Stimulated activated naive B cell treated with anti-CD40 and anti-IgM and Interleukin-4, amounts not matched to agents 10 μg/mL and 1 μg/mL and 100 μg/mL, for 72 hours (primary cell): ENCODE data around the gene EXOC2.

Experiments used
- ATAC-seq, 2 donors: fragments of 150-1000 bp; cut with Tn5 transposase; replicated peaks; 2 replicates each; pipeline ENCODE4 v1.10.0; 2021; ENCODE audit warnings: moderate library complexity in 1 of 2
- DNase-seq: peaks from one replicate; pipeline ENCODE4 v3.0.0; 2021
- H3K27ac Mint-ChIP-seq: one replicate; pipeline ENCODE4 v1.8.0; 2022; ENCODE audit warnings: mild to moderate bottlenecking, mixed read lengths
- H3K27me3 Mint-ChIP-seq, 2 donors: one replicate each; pipeline ENCODE4 v1.8.0; 2022; ENCODE audit warnings: mixed read lengths in 2 of 2
- H3K36me3 Mint-ChIP-seq, 2 donors: one replicate each; pipeline ENCODE4 v1.8.0; 2022; ENCODE audit warnings: mixed read lengths in 2 of 2, mild to moderate bottlenecking in 1 of 2
- H3K4me1 Mint-ChIP-seq, 2 donors: one replicate each; pipeline ENCODE4 v1.8.0; 2022; ENCODE audit warnings: mixed read lengths in 2 of 2, mild to moderate bottlenecking in 1 of 2
- H3K4me3 Mint-ChIP-seq, 2 donors: one replicate each; pipeline ENCODE4 v1.8.0; 2022; ENCODE audit warnings: mild to moderate bottlenecking in 2 of 2, mixed read lengths in 2 of 2, moderate library complexity in 1 of 2
- H3K9me3 Mint-ChIP-seq, 2 donors: one replicate each; pipeline ENCODE4 v1.8.0; 2022; ENCODE audit warnings: mixed read lengths in 2 of 2, mild to moderate bottlenecking in 1 of 2

Gene EXOC2

DNA sequence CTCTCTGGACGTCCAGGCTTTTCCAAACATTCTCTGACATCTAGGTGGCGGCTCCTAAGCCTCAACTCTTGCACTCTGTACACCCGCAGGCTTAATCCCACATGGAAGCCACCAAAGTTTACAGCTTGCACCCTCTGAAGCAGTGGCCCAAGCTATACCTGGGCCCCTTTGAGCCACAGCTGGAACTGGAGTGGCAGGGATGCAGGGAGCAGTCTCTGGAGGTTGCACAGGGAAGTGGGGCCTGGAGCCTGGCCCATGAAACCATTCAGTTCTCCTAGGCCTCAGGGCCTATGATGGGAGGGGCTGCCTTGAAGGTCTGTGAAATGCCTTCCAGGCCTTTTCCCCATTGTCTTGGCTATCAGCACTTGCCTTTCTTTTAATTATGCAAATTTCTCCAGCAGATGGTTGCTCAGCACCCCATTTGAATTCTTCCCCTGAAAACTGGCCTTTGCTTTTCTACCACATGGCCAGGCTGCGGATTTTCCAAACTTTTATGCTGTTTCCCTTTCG lies 236.5 kb downstream of the EXOC2 start:
- DNase-seq (no peak), ATAC-seq (no peak)
- peaks cover 3% of the 10 kb centered on the region in 2 donors for H3K9me3 Mint-ChIP-seq
- H3K4me1 Mint-ChIP-seq = peaks cover 16 to 17% of the 10 kb centered on the region in 2 donors
- no peak overlapping the region for H3K27ac Mint-ChIP-seq
- H3K4me3 Mint-ChIP-seq = no peak overlapping the region
- peaks cover 2 to 5% of the 10 kb centered on the region in 2 donors for H3K36me3 Mint-ChIP-seq
- no peaks in the 10 kb centered on the region for H3K27me3 Mint-ChIP-seq

DNA sequence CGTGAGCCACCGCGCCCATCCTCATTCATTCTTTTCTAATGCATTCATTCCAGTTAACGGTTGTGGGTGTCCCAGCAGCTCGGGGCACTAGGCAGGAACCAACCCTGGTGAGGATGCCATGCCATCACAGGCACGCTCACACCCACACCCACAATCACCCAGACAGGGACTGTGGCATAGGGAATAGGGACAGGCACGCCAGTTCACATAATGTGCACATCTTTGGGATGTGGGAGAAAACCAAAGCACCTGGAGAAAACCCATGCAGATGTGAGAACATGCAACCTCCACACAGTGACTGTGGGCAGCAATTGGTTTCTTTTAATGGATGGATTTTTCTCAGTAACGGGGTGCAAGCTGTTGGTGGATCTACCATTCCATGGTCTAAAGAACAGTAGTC lies 237.1 kb downstream of the EXOC2 start:
- H3K27me3 Mint-ChIP-seq = no peaks in the 10 kb centered on the region
- H3K27ac Mint-ChIP-seq = no peak overlapping the region
- H3K9me3 Mint-ChIP-seq = peaks cover 3 to 4% of the 10 kb centered on the region in 2 donors
- H3K4me1 Mint-ChIP-seq = peaks cover 16 to 17% of the 10 kb centered on the region in 2 donors
- ATAC-seq (no peak), DNase-seq (no peak)
- peaks cover 2 to 5% of the 10 kb centered on the region in 2 donors for H3K36me3 Mint-ChIP-seq
- no peak overlapping the region for H3K4me3 Mint-ChIP-seq

DNA sequence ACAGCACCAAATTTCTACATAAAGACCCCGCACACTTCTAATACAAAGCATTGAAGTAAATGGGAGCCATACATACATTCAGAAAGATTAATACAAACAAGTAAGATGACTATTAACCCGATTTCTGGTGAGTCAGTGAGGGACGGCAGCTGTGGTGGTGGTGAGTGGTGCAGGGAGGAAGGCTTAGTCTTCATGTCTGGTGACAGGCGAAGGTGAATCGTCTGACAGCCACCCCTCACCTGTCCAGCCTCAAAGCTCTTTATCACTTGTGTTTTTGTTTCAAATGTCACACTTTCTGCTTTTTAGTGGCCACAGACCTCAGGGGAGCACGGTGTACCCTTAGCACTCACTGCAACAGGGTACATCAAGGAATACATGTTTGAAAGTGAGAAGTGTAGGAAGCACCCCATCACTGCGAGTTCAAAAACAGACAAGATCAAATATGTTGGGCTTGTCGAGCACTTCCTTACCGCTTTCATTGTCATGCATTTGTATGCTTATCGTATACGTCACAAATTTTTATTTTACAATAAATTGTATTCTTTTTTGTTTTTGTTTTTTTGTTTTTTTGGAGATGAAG lies 237.8 kb downstream of the EXOC2 start:
- H3K36me3 Mint-ChIP-seq = peaks cover 2 to 5% of the 10 kb centered on the region in 2 donors
- H3K4me3 Mint-ChIP-seq = no peak overlapping the region
- ATAC-seq (peak in 1 of 2 donors; percentile 31), DNase-seq (no peak)
- no peaks in the 10 kb centered on the region for H3K27me3 Mint-ChIP-seq
- peaks cover 3 to 4% of the 10 kb centered on the region in 2 donors for H3K9me3 Mint-ChIP-seq
- no peak overlapping the region for H3K27ac Mint-ChIP-seq
- peaks cover 11 to 16% of the 10 kb centered on the region in 2 donors for H3K4me1 Mint-ChIP-seq

DNA sequence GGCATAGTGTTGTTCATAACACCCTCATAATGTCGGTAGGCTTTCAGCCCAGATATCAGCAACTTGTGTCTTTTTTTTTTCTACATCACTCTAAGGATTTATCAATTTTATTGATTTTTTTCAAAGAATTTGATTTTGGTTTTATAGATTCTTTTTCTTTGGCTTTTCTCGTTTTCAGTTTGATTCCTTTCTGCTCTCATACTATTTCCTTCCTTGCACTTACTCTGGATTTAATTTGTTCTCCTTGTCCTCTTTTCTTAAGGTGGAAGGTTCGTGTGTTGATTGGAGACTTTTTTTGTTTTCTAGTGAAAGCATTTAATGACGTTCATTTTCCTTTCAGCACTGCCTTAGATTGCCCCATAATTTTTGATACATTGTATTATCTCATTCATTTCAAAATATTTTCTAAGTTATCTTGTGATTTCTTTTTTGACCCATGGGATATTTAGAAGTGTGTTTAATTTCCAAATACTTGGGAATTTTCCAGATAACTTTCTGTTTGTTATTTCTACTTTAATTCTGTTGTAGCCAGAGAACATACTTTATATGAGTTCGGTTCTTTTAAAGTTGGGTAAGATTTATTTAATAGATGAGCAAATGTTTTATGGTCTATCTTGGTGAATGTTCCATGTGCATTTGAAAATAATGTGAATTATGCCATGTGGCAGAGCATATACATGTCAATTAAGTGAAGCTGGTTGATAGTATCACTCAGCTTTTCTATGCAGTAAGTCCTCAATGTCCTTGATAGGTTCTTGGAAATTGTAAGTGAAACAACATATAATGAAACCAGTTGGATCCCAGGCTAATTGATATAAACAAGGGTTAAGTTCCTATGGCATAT lies 238.6 kb downstream of the EXOC2 start:
- H3K36me3 Mint-ChIP-seq = peaks cover 2 to 7% of the 10 kb centered on the region in 2 donors
- DNase-seq (no peak), ATAC-seq (no peak)
- H3K9me3 Mint-ChIP-seq = peaks cover 2 to 4% of the 10 kb centered on the region in 2 donors
- no peak overlapping the region for H3K4me3 Mint-ChIP-seq
- peaks cover 11 to 14% of the 10 kb centered on the region in 2 donors for H3K4me1 Mint-ChIP-seq
- no peak overlapping the region for H3K27ac Mint-ChIP-seq
- H3K27me3 Mint-ChIP-seq = no peaks in the 10 kb centered on the region

DNA sequence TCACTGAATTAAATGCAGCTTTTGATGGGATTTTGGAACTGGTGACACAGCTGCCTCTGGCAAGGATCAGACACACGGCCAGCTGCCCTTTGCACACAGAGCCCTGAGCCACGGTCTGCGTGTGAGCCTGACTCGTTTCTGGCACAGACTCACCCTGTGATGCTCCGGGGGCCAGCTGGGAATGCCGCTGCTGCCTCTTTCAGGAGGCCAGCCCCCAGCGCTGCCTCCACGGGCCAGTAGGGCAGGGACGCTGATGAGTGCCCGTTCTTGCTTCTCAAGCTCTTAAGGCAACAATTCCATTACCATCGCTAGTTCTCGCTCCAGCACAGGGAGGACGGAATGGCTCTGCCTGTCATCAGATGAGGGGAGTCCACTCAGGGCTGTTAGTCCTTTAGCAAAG lies 239.8 kb downstream of the EXOC2 start:
- Mint-ChIP-seq H3K27ac (no peak overlapping the region), H3K4me3 (no peak overlapping the region), H3K4me1 (peaks cover 11 to 18% of the 10 kb centered on the region in 2 donors), H3K36me3 (peaks cover 0 to 13% of the 10 kb centered on the region in 2 donors), H3K9me3 (peaks cover 0 to 3% of the 10 kb centered on the region in 2 donors), H3K27me3 (no peaks in the 10 kb centered on the region)
- no peak for DNase-seq
- ATAC-seq = no peak

GRCh38 chr6:452301-453067 lies 240.5 kb downstream of the EXOC2 start:
- ATAC-seq = no peak
- Mint-ChIP-seq H3K4me1 (peaks cover 14 to 17% of the 10 kb centered on the region in 2 donors), H3K9me3 (peaks cover 0 to 1% of the 10 kb centered on the region in 2 donors), H3K27me3 (no peaks in the 10 kb centered on the region), H3K4me3 (no peak overlapping the region), H3K27ac (no peak overlapping the region), H3K36me3 (peaks cover 0 to 12% of the 10 kb centered on the region in 2 donors)
- no peak for DNase-seq

DNA sequence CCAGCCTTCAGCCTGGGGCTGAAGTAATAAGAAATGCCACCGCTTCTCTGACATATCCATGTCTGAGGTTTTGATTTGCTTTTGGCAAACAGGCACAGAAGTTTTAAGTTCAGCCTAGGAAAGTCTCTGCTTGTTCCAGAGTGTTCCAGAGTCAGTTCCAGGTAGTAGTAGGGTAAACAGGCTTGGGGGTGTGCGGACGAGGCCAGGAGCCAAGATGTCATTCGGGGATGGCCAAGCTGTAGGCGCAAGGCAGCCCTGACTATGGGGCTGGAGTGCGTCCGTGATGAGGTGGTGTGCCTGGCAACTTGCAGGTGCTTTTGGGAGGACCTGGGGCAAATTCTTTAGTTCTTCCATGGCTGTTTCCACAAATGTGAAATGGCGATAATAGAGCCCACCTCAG lies 241.1 kb downstream of the EXOC2 start:
- ATAC-seq = no peak

DNA sequence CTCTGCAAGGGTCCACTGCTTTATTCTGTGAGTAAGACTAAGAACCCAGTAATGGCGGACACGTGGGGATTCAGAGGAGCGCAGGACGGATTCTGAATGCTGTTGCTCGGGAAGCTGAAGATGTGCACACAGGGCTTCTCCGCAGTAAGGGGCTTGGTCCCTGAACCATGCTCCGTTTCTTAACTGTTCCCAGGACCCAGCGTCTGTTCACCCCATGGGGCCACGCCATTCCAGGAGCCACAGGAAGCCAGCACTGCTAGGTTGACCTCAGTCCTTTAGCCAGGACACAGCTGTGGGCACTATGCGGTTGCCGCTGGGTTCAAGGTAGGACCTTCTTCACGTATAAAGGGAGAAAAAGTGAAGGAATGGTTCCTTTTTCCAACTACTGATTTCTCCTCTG lies 241.6 kb downstream of the EXOC2 start:
- peaks cover 11 to 13% of the 10 kb centered on the region in 2 donors for H3K4me1 Mint-ChIP-seq
- no peak overlapping the region for H3K4me3 Mint-ChIP-seq
- H3K9me3 Mint-ChIP-seq = peaks cover 0 to 1% of the 10 kb centered on the region in 2 donors
- no peak overlapping the region for H3K27ac Mint-ChIP-seq
- H3K27me3 Mint-ChIP-seq = no peaks in the 10 kb centered on the region
- peaks cover 0 to 8% of the 10 kb centered on the region in 2 donors for H3K36me3 Mint-ChIP-seq
- no peak for DNase-seq
- ATAC-seq = no peak

More for the DNA sequence above, 241.1 kb downstream of the EXOC2 start:
- no peak overlapping the region for H3K4me3 Mint-ChIP-seq
- no peak for DNase-seq
- H3K36me3 Mint-ChIP-seq = peaks cover 0 to 8% of the 10 kb centered on the region in 2 donors
- H3K27ac Mint-ChIP-seq = no peak overlapping the region
- H3K4me1 Mint-ChIP-seq = peaks cover 10 to 11% of the 10 kb centered on the region in 2 donors
- no peaks in the 10 kb centered on the region for H3K27me3 Mint-ChIP-seq
- H3K9me3 Mint-ChIP-seq = peaks cover 0 to 1% of the 10 kb centered on the region in 2 donors

GRCh38 chr6:449486-450419 lies 243.2 kb downstream of the EXOC2 start:
- ATAC-seq (no peak), DNase-seq (no peak)
- no peaks in the 10 kb centered on the region for H3K27me3 Mint-ChIP-seq
- peaks cover 0 to 8% of the 10 kb centered on the region in 2 donors for H3K36me3 Mint-ChIP-seq
- H3K4me3 Mint-ChIP-seq = no peak overlapping the region
- H3K9me3 Mint-ChIP-seq = peaks cover 0 to 1% of the 10 kb centered on the region in 2 donors
- peak overlapping the region; percentile 21 for H3K27ac Mint-ChIP-seq
- peaks cover 22 to 27% of the 10 kb centered on the region in 2 donors for H3K4me1 Mint-ChIP-seq

DNA sequence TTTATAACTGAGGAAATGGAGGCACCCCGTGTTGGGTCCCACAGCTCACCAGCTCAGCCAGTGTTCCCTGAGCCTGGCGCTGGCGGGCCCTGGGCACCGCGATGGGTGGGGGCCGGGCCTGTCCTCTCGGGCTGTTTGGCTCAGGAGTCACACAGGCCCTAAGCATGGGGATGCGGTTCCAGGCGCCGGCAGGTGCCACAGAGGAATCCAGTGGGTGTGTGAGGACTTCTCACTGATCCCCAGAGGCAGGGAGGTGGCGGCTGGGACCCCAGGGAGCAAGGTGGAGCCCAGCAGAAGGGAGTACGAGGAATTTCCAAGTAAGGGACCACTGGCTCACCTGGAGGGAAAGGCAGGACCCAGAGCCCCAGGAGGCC lies 243.9 kb downstream of the EXOC2 start:
- peaks cover 23 to 29% of the 10 kb centered on the region in 2 donors for H3K4me1 Mint-ChIP-seq
- H3K4me3 Mint-ChIP-seq = no peak overlapping the region
- peaks cover 0 to 8% of the 10 kb centered on the region in 2 donors for H3K36me3 Mint-ChIP-seq
- DNase-seq = no peak
- ATAC-seq = no peak
- peak overlapping the region; percentile 21 for H3K27ac Mint-ChIP-seq
- H3K9me3 Mint-ChIP-seq = peaks cover 0 to 1% of the 10 kb centered on the region in 2 donors
- no peaks in the 10 kb centered on the region for H3K27me3 Mint-ChIP-seq

DNA sequence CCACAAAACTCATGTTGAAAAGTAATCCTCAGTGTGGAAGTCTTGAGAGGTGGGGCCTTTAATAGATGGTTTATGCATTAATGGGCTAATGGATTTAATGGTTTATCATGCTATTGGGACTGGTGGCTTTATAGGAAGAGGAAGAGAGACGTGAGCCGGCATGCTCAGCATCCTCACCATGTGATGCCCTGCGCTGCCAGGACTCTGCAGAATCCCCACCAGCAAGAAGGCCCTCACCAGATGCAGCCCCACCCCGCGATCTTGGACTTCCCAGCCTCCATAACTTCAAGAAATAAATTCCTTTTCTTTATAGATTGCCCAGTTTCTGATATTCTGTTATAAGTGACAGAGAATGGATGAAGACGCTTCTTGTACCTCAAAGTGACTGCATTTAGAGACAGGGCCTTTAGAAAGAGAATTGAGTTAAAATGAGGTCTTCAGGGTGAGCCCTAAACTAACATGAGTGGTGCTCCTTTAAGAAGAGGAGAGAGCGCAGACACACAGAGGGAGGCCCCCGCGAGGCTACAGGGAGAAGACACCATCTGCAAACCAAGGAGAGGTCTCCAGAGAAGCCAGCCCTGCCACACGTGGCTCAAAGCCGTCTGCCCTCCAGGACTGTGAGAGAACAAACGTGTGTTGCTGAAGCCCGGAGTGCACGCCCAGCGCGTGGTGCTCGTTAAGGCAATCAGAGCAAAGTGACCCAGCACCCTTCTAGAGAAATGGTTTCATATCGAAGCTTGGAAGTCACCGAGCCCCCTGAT lies 244.5 kb downstream of the EXOC2 start:
- Mint-ChIP-seq H3K27me3 (no peaks in the 10 kb centered on the region), H3K36me3 (peaks cover 0 to 8% of the 10 kb centered on the region in 2 donors), H3K27ac (peak overlapping the region; percentile 25), H3K4me1 (peaks cover 23 to 29% of the 10 kb centered on the region in 2 donors), H3K9me3 (peaks cover 0 to 1% of the 10 kb centered on the region in 2 donors), H3K4me3 (no peak overlapping the region)
- no peak for ATAC-seq
- DNase-seq = no peak

DNA sequence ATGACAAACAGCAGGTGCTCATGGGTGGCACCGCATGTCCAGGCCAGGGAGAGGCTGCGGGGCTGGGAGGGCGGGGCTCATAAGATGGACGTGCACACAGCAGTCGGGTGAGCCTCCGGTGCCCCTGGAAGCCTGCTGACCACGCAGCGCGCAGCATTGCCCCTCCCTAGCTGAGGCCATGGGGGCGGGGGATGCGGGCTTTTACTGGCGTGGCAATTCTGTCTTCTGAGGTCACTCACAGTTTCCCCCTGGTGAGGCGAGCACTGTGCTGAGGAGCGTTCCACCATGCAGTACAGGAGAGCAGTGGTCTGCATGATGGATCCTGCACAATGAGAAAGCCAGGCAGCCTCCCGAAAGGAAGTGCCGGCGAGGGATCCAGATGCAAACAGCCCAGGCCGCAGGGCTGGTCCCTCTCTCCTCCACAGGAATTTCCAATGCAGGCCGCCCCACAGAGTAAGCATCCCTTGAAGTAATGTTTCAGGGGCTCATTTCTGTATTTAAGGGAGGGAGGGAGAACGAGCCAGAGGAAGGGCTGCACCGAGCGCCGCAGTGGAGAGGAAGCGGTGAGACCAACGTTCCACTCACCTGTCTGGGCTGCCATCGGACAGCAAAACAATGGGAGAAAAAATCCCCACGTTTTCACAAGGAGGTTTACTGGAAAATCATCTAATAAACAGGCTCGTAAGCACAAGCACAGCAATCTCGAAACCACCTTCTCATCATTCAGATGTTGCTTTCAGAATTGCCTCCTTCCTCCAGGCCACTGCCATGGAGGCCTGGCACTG lies 245.4 kb downstream of the EXOC2 start:
- no peak overlapping the region for H3K4me3 Mint-ChIP-seq
- H3K27ac Mint-ChIP-seq = no peak overlapping the region
- H3K4me1 Mint-ChIP-seq = peaks cover 23 to 29% of the 10 kb centered on the region in 2 donors
- ATAC-seq (no peak), DNase-seq (no peak)
- no peaks in the 10 kb centered on the region for H3K27me3 Mint-ChIP-seq
- peaks cover 0 to 8% of the 10 kb centered on the region in 2 donors for H3K36me3 Mint-ChIP-seq
- H3K9me3 Mint-ChIP-seq = peaks cover 0 to 1% of the 10 kb centered on the region in 2 donors
